GM18868 (cell line): Measurements from ENCODE around the gene ABCG1.

Source experiments
- ATAC-seq: cut with Tn5 transposase; IDR thresholded peaks from one replicate; pipeline ENCODE4 v1.9.1; 2021; ENCODE audit warnings: mild to moderate bottlenecking, moderate library complexity; ENCODE audit not compliant: unreplicated experiment

The ABCG1 gene

DNA sequence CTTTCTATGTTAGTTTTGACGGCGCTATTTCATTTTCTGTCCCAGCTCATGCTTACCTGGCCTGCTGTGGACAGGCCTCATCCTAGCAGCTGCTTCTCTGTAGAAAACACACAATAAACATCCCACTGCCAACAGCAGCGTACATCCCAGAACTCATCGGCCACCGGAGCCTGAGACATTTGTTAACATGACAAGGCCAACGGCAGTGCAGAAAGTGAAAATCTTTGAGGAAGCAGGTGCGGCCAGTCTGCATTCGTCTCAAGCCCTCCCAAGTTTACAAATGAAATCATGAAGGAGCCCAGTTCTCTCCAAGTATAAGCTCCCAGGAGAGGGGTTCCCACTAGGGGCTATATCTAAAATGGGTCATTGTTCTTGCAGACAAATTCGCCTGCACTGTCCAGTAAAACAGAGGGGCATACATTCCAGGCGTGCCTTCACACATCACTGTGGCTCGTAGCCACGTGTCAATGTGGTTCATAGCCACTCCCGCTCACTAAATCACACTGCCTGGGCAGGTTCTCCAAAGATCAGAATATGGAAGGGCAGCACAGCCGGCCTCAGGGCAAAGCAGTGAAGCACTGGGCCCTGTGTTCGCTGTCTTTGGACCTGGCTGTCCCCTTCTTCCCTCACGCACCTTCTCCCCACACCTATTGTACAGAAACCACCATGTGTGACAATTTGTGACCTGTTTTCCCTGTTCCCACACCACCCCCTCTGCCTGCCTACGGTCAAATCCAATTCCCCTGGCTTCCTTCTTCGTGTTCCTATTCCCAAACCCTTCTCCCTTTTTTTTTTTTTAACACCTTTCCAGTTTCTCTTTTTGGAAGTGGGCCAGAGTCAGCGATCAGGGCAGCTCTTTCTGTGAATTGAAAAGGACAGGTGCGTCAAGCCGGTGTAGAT, 27.0 kb upstream of the ABCG1 start:
- no peak for ATAC-seq

DNA sequence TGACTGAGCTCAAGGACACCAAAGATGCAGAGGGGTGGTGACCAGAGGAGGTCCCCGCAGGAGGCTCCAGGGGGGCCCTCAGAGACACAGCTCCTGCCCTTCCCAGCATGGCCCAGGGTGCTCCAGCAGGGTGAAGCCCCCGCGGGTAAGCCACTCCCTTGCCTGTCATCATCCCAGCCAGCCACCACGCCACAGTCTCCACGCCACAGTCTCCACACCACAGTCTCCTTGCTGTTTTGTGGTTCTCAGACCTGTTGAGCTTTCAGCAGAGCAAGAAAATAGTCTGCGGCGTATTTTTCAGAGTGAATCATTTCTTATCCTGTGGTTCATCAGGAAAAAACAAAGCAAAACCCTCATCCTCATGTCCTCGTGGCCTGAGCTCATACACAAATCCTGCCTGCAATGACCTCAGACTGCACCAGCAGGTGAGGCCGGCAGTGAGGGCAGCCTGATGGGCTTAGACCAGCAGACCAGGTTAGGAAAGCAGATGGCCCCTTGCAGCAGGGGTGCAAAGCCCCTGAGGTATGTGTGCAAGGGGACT, 25.7 kb upstream of the ABCG1 start:
- ATAC-seq: no peak

DNA sequence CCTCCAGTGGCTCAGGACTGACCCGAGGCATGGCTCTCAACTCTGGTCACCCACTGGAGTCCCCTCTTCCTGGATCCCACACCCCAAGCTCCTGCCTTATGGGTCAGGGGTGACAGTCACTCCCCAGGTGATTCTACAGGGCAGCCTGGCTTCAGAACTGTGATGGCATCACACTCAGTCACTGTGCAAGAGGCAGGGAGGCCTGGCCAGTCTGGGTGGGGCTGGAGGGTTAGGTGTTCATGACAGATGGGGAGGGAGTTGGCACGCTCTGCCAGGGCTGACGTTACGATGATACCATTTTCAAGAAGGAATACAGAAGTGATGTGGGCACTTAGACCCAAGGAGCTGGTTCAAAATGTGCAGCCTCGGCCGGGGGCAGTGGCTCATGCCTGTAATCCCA, 25.2 kb upstream of the ABCG1 start:
- ATAC-seq: no peak

DNA sequence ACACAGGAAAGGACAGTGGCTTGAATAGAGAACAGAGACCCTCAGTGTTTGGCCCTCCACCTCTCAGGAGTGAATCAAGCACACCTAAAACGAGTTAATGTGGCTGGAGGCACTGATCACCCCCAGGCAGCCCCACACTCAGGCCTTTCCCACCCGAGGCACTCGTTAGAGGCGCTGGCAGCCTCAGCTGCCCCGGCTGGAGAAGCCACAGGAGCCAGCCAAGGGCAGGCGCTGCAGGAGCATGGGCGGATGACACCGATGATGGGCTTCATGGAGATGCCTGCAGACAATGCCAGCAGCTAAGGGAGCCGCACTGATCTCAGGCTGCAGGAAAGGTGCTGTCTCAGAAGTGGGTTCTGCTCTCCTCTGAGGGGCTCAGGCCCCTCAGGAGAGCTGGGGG, 24.1 kb upstream of the ABCG1 start:
- no peak for ATAC-seq

DNA sequence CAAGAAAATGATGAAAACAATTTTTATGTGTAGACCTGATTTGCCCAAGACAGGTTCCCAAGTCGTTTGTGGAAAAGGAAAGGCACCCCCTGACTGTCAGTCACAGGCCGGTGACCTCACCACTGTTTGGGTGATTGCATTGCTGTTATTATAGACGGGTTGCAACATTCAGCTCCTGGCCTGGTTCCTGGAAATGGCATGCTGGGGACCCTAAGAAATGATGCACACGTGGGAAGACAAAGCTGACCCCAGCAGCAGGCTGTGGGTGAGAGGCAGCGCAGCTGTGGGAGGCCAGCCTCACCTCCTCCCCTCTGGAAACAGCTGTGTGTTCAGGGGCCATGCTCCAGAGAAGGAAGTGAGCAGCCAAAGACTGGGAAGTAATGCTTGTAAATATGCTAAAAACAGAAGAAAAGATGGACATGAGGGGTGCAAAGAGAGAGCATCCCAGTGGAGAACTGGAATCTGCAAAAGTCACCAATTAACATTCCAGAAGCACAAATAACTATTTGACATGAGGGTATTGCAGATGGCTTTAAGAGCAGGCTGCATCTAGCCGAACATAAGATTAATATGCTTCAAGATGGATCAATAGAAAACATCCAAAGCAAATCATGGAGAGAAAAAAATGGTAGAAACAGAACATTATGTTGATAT, 23.4 kb upstream of the ABCG1 start:
- no peak for ATAC-seq

DNA sequence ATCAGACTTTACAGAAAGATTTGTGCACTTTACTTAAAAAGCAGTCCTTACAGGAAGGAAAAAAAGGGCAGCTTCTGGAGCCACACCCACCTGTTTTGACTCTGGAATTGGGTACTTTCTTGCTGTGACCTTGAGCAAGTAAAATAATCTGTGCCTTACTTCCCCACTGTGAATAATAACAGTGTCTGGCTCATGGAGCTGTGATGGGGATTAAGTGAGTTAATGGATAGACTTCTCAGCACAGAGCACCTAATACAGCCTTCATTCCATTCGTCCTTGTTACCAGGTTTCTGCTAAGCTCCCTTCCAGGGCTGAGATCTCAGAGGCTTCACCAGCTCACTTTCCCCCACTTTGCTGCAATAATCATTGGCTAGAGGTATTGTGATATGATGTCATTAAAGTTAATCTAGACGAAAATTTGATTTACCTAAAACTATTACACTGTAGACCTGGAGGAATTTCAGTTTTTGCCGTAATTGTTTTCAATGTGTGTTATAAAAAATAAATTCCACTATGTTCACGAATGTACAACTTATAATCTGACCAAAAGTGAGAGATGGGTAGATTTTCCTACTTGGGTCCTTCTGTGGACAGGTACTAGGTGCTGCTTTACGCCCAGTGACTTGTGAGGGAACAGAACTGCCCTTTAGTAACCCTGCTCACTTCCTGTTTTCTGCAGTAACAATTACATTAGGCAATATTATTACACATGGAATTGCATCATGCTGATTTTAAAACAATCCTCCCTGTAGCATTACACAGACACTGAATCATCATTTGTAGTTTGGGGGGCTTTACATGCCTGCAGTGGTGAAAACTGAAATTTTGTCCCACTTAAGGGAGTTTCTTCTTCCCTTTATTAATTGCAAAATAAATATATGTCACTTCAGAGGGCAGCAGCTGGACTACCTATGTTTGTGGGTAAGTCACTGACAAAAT, 19.7 kb upstream of the ABCG1 start:
- ATAC-seq: peak; percentile 59

DNA sequence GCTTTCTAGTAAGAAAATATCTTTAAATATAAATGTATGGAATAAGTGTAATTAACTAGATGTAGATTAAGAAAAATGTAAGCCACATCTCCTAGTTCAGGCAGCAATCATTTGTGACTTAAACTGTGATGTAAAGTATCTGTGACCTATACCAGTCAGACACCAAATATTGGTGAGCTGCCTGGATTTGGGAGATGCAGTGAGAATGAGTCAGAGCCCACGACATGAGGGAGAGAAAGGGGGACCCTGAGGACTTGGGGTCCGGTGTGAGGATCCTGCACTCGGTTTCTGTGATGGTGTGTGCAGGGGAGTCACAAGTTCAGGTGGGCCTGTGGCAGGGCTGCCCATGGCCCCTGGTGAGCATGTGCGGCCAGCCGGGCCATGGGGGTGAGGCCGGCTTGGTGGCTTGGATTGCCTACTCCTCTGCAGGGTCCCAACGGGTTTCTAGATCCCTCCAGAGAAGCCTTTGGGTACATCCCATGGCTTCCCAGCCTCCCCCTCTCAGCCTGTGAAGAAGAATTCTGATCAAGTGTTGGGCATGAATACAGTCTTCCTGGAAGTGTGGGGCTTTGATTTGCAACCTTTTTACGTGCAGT, 19.0 kb upstream of the ABCG1 start:
- ATAC-seq: no peak

DNA sequence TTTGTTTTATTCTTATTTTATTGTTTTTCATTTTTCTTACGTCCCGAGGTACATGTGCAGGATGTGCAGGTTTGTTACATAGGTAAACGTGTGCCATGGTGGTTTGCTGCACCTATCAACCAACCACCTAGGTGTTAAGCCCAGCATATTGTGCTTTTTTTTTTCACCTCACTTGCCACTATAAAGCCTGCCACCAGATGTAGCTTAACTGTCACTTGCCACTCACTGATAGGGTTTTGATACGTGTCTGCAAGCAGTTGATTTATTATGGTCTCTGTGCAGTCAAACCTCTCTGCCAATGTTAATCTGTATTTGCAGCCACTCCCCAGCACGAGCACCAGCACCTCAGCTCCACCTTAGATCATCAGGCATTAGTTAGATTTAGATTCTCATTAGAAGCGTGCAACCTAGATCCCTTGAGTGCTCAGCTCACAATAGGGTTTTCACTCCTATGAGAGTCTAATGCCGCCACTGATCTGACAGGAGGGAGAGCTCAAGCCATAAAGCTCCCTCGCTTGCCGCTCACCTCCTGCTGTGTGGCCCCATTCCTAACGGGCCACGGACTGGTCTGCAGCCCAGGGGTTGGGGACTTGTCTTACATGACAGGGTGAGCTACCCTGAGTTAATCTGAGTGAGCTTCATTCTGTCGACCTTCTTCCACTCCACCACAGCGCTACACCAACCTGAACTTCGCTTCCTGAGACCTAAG, 17.9 kb upstream of the ABCG1 start:
- no peak for ATAC-seq

DNA sequence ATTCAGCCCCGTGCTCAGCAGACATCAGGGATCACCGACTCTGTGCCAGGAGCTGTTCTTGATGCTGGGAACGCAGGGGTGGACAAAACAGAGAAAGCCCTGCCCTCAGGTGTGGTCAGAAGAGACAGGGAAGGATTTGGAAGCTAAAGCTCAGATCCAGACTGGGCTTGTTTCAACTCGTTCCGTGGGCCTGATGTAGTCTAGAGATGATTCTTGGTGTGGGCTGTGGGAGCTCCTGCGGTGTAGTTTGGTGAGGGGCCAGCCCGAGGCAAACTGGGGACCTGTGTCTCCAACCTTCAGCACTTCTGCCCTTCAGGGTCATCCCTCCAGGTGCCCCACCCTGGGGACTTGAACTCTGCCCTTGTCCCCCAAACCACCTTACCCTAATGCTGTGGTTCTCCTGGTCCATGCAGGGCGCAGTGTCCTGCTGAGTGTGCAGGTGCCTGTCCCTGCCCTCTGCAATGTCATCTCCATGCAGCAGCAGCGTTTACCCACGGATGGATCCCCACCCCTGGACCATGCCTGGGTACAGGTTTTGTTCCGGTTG, 17.3 kb upstream of the ABCG1 start:
- ATAC-seq: no peak

DNA sequence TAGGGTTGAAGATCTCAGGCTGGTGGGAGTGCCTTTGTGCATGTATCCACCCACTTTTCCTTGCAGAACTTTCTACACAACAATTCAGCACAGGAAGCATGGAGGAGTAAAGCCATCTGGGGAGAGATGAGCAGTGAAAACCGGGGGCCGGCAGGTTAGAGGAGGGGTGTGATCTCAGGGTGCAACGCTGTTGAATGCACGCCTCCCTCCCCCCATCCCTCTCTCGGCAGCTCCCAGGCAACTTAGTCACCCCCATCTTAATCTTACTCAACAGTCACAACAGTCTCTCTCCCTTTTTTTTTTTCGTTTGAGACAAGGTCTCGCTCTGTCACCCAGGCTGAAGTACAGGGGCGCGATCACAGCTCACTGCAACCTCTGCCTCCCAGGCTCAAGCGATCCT, 16.6 kb upstream of the ABCG1 start:
- no peak for ATAC-seq

DNA sequence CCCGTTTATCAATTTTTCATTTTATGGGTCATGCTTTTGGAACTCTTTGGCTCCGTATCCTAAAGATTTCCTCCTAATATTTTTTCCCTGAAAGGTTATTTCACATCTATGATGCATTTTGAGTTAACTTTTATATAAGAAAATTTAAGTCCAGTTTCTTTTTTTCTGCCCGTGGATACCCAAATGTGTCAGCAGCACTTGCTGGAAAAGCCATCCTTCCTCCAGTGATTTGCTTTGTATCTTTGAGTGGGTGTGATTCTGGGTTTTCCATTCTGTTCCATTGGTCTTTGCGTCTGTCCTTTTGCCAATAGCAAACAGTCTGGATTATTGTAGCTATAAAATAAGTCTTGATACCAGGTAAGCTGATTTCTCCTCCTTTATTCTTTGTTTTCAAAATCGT, 15.6 kb upstream of the ABCG1 start:
- no peak for ATAC-seq

DNA sequence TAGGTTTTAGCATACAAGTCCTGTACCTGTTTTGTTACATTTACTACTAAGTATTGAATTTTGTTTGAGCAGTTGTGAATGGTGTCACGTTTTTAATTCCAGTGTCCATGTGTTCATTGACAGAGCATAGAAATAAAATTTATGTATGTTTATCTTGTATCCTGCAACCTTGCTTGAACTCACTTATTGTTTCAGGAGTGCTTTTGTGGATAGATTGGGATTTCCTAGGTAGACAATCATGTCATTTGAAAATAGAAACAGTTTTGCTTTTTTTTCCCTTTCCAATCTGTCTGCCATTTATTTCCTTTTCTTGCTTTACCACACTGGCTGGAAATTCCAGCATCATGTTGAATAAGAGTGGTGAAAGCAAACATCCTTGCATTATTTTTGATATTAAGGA, 15.0 kb upstream of the ABCG1 start:
- no peak for ATAC-seq

DNA sequence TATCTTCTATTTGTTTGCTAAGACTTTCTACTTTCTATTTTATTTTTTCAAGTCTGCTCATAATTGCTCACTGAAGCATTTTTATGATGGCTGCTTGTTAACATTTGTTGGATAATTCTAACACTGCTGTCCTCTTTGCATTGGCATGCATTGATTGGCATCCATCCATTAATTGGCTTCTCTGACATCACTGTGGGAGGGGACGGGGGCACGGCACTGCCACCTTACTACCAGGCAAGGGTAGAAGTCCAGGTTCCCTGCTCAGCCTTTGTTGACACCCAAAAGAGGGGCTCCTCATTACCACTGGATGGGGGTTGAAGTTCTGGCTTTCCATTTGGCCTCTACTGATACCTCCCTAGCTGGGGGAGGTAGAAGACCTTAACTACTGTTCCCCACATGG, 11.5 kb upstream of the ABCG1 start:
- ATAC-seq: no peak

DNA sequence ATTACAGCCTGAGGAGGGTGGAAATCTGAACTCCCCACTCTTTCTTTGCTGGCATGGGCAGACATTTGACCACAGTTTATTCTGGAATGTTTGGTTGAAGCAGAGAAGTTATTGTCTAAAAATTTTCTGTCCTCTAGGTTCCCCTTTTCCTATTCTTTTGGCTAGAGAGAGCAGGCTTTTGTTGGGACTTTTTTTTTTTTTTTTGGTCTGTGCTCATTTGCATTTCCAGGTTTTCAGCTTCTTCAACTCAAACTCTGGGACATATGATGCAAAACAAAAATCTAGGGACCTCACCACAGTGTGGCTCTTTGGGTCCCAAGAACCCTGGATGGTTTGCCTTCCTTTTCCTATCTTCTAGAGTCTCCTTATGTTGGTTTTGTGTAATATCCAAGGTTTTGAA, 10.9 kb upstream of the ABCG1 start:
- ATAC-seq: no peak

DNA sequence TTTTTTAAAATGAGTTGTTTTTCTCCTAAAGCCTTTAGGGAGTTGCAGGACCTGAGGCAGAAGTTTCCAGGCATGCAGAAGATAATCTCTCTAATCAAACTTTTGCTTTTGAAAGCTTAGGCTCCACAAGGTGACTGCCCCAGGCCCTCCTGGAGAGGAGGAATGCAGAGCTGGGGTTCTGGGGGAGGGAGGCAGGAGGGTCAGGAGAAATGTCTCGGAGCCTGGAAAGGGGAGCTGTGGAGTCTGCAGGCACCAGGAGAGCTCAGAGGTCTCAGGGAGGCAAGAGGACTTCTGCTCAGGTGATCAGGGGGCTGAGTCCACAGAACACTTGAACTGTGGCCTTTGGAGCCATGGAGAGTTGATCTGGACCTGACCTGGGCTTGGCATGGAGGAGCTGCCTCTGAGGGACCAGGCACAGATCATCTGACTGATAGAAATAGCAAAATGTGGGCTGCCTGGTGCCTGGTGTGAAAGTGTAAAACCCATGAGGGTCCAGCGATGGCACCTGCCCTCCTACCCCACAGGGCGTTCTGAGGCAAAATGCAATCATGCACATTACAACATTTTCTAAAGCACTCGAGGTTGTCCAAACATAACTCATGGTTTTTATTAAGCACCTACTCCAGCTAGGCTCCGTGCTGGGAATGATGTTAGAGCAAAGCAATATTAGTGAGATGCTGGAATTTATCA, 10.0 kb upstream of the ABCG1 start:
- ATAC-seq: no peak

DNA sequence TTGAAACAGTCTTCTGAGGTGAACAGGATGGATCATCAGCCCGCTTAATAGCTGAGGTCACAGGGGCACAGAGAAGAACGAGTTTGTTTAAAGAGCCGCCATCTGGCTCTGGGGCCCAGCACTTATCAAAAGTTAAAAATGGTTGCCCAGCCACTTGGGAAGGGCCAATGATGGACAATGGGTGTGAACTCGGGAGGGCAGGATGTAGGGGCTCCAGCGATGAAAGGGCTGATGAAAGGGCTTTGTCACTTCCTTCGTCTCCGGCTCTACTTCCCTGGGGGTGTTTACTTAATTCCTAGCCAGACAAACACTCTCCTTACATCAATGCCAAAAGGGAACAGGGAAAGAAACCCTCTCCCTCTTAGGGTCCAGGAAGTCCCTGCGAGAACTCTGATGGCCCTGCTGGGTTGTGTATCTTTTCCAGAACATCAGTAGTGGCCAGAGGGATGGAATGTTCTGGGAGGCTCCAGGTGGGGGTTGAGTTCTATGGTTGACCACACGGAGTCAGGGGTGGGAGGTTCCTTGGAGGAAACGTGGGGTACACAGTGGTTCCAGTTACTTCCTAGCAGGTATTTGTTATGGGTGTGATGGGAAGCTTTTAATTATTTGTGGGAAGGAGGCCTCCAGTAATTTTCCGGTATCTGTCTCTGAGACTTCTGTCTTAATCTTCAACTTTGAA, 9.0 kb upstream of the ABCG1 start:
- ATAC-seq: no peak

DNA sequence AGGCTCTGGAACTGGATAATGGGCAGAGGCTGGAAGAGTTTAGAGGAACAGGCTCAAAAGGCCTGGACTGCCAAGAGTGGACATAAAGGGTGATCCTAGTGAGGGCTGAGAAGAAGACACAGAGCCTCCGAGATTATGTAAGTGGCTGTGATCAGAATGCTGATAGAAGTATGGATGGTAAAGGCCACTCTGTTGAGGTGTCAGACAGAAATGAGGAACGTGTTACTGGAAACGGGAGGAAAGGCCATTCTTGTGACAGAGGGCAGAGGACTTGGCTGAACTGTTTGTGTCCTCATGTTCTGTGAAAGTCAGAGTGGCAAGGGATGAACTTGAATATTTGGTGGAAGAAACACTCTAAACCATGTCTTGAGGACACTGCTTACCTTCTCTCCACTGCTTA, 6.7 kb upstream of the ABCG1 start:
- ATAC-seq: no peak

DNA sequence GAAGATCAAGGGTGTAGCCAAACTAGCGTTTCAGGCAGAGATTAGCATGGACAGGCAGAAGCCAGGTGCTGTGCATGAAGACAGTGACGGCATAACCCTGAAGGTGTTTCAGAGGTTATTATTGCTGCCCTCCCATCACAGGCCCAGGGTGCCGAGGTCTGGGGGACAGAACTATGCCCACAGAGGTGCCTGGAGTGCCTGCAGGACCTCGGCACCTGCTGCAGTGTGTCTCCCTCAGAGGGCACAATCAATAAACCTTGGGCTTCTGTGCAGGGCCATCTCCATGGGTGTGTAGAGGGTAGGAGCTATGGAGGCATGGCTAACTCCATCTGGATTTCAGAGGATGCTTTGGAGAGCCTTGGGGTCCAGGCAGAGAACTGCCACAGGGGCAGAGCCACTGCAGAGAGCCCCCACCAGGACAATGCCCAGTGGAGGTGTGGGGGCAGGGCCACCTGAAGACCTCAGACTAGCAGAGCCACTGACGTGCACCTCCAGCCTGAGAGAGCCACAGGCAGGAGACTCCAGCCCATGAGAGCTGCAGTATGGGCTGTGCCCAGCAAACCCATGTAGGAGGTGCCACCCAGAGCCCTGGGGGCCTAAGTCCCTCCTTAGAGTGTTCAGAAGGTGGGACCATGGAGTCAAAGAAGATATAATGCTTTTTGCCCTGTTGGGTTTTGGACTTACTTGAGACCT, 5.7 kb upstream of the ABCG1 start:
- ATAC-seq: no peak
